Midbrain (tissue), 1 donor: Measurements from ENCODE around the gene PPP2R2C.

ENCODE experiments used
- DNase-seq: peaks from one replicate; lab custom pipeline; 2025; lab: John Stamatoyannopoulos, UW

Gene PPP2R2C

DNA sequence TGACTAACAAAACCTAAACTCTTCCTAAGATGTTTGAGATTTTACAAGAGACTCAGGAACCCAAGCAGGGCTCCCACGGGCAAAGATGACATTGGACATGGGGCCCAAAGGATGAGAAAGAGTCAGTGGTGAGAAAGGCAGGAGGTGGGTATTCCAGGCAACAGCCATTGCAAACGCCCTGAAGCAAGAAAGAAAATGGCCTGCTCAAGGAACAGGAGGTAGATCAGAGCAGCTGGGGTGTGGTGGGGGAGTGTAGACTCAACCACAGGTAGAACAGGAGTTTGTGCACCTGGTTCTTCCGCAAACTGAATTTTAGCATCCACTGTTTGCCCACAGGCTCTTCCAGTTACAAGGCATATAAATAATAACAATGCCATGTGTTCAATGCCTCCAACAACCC lies 3.3 kb downstream of the PPP2R2C start:
- DNase-seq = no peak

- no peak for DNase-seq
Observed at GRCh38 chr4:6468376-6468775, 4.0 kb downstream of the PPP2R2C start.

DNA sequence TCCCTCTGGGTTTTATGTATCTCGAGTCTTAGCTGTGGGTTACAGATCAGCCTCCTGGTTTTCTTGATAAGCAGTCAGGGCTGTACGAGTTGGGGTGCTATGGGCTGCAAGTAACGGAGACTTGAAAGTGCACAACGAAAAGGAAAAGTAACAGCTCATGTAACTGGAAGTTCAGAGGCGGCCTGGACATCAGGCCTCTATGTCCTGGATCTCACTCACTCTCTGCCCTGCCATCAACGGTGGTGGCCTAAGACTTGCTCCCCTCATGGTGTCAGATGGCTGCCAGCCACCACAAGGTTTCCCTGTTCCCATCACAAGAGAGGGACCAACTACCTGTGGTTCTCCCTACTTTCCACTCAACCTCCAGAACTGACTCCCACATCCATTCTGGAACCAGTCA lies 4.8 kb downstream of the PPP2R2C start:
- DNase-seq = no peak

- no peak for DNase-seq
Observed at GRCh38 chr4:6466756-6467381, 5.5 kb downstream of the PPP2R2C start.

GRCh38 chr4:6465955-6466354 lies 6.5 kb downstream of the PPP2R2C start:
- no peak for DNase-seq

DNA sequence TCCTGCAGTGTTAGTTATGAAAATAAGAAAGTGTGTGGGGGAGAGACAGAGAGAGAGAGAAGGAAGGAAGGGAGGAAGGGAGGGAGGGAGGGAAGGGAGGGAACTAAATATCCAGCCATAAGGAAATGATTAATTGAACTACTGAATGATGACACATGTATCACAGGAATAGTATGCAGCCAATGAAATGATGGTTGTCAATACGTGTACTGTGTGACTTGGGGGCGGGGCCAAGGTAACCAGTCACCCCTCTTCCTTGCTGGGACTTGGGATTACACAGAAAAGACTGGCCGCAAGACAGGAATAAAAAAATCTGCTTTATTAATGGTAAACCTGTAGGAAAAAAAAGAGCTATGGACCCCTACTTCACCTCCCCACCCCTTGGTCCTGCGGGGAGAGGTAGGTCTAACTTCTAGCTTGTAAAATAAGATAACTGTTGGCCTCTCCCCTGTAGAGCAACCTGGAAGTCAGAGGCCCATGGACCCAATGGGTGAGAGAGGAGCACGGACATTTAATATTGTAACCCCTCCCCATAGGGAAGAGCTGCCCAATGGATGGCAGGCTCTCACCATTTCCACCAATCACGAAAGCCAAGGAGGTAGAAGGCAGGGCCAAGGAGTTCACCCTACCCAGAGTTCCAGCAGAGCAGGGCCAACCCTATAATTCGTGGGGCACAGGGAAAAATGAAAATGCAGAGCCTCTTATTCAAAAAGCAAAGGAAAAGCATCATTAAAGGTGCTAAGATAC lies 7.4 kb downstream of the PPP2R2C start:
- no peak for DNase-seq

- DNase-seq = peak; percentile 89
Observed at GRCh38 chr4:6463311-6464289, 8.8 kb downstream of the PPP2R2C start.

DNA sequence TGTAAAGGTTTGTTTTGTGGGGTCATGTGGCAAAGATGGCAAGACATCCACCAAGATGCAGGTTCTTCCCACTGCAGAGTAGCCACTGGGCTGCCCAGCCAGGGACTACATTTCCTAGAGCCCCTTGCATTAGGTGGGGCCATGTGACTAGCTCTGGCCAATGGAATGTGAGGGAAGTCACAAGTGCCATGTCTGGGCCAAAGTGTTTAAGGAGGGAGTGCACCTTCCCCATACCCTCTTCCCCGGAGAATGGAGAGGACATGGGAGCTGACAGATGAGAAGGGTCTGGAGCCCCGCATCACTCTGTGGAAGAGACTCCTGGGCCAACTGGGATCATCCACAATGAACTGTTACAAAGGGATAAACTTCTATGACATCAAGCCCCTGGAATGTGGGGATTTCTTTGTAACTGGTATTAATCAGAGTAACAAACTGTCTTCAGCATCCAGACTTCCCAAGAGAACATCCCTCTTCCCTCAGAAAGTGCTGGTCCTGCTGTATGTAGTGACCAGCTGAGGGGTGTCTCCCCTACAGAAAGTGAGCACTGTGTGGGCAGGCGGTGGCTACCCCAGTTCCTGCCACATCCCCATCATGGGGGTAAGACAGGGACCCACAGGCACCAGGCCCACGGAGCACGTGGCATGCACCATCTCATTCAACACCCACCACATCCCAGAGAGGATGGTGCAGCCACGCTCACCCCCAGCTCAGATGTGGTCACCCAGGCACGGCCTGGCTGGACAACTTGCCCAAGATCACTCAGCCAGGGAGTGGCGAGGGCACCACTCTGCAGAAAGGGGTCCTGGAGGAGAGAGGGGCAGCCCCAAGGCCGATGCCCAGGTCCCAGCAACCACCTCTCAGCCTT lies 10.9 kb downstream of the PPP2R2C start:
- no peak for DNase-seq

- DNase-seq = no peak
Observed at GRCh38 chr4:6460876-6461275, 11.5 kb downstream of the PPP2R2C start.

- no peak for DNase-seq
Observed at GRCh38 chr4:6458528-6458927, 13.9 kb downstream of the PPP2R2C start.

DNA sequence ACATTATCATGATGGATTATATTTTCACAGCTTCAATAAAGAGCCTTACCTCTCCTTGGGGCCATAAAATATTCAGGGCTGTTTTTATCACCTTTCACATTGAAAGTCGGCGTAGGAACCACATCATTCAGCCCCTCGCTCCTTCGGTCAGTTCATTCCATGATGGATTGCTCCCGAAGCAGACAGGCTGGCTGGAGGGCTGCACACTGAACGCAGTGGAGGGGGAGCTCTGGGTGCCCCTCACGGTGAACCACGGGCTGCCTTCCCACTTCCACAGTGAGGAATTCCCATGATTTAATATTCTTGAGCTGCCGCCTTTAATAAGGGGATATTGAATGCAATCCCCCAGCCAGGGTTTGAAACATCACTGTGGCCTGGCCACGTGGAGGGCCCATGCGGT lies 16.0 kb downstream of the PPP2R2C start:
- no peak for DNase-seq

DNA sequence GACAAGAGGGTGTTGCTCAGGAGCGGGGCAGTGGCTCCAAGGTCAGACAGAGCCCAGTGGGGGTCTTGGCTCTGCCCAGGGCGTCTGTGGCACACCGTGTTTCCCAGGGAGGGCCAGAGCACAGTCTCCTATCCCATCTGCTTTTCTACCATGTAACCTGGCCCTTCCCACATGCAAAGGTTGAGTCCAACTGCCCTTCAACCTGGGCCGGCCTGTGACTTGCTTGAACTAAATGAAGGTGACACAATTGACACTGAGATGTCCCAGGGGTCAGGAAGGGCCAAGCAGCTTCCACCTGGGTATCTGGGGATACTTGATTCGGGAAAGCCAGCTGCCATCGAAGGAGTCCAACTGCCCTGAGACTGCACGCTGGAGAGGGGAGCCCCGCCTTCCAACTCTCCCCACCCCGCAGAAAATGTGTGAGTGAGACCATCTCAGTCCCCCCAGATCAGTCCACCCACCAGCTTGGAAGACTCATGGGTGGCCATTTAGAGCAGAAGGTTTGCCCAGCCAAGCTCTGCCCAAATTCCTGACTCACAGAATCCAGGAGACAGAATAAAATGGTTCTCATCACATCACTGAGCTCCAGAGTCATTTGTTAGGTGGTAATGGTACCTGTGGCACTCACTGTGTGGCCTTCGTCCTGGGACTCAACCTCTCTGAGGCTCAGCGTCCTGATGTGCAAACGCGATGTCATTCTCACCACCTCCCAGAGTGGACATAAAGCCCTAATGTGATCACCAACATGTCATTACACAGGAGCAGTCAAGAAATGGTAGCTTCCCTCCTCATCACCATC lies 18.1 kb downstream of the PPP2R2C start:
- DNase-seq = no peak

GRCh38 chr4:6453688-6453990 lies 18.8 kb downstream of the PPP2R2C start:
- no peak for DNase-seq

DNA sequence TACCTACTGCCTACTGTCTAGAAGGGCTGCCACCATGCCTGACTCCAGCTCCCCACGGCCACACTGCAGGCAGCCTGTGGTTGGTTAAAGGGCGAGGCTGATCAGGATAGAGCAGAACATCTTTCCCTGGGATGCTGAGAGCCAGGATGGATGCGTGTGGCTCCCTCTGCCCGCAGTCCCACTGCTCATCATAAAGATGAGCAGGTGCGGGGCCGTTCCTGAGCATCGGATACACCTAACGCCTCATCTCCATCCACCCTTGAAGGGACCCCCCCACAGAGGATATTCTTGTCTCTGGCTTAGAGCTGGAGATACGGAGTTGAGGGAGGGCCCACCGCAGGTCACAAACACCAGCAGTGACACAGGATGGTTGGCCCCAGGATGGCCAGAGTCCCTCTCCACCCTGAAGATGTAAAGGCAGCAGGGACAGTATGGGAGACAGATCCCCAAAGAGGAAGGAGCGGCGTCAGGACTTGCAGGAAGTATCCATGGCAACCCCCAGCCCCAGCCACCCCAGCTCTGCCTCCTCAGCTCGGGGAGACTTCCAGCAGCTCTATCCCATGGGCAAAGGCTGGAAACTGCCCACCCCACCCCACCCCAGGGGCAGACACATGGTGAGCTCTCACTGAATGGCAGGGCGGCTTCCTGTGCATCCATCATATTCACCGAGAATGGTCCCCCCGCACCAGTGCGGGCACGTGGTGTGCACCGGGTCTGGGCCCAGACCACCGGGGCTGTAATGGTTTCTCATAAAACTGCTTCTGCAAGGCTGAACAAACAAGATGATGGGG lies 19.3 kb downstream of the PPP2R2C start:
- no peak for DNase-seq

- DNase-seq = no peak
Observed at GRCh38 chr4:6452116-6452896, 20.1 kb downstream of the PPP2R2C start.

- DNase-seq = no peak
Observed at GRCh38 chr4:6451309-6451708, 21.1 kb downstream of the PPP2R2C start.

DNA sequence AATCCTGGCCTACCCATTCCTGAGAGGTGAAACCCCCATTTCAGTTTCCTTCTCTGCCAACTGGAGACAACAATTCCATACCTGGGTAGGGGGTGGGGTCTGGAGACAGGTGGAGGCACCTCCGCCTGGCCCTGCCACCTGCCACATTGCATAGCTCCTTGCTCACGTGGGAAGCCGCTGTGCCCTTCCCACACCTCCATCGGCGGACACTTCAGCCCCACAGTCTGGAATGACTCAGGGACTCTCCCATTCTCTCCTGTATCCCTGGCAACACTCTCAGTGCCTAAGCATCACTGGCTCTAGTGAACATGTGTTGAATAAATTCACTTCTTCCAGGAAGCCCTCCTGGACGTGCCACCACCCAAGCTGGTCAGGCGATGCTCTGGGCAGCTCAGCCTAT lies 21.7 kb downstream of the PPP2R2C start:
- DNase-seq = no peak

GRCh38 chr4:6449746-6450369 lies 22.6 kb downstream of the PPP2R2C start:
- DNase-seq = peak; percentile 37

DNA sequence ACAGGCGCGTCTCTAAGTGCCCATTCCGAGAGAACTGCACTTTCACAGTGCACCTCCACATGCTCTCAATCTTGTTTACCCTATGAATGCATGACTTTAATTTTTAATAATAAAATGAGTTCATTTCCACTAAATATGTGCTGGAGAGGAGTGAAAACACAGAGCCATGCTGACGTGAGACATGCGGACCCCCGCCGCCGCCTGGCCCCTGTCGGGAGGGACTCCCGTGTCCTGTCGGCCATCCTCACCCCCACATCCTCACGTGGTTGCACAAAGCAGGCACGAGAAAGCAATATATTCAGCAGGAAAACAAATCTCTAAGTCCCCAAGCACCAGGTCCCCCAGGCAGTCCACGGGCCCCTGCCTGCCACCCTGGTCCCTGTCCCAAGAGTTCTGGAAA lies 23.1 kb downstream of the PPP2R2C start:
- DNase-seq = no peak
